ENCODE data around the gene SAXO1.

DNA sequence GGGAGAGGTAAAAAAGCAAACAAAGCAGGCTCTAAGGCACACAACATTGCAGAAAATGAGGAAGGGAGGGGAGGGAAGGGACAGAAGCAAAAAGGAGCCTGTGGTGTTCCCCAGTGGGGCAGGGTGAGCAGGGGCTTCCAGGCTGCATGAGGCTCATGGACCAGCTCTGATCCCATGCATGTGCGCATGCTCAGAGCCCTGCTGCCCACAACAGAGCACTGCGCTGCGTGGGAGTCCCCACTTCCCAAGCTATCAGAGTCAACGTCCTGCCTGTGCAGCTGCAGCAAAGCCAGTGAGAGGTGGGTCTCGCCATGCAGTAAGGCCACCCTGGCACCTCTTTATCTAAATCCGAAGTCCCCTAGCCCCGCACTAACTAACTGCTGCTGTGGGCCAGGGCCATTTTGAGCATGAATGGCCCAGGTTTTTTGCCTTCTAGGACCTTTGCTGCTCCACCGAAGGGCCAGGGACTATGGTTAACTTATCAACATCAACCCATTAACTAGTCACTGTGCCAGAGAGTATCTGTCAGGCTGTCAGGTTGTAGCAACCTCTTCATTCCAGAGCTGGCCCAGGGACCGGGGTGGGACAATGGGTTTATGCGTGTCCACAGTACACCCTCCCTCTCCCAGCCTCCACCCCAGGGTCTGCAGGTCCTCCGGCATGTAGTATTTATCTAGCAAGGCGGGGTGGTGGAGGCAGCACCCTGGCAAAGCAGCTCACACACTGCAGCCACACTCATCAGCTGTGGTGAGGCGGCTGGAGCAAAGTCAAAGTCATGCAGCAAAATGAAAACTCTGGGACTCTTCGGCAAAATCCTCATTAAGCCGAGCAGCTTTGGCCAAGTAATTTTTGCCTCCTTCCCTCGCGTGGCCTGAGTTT lies 123.6 kb downstream of the SAXO1 start:
- TF ChIP-seq SUZ12 (IDR thresholded peaks at IDR 0.05; ENCODE audit: extremely low read depth, insufficient read depth, insufficient read length) (no peak), YY1 (IDR thresholded peaks at IDR 0.05; ENCODE audit: insufficient read depth, insufficient read length) (no peak)

All from NT2/D1 (cell line).